ENCODE results near the gene MAN2A1.
A peak's percentile ranks its signal among the peaks of the same experiment; 100 is the strongest.

The MAN2A1 gene

DNA sequence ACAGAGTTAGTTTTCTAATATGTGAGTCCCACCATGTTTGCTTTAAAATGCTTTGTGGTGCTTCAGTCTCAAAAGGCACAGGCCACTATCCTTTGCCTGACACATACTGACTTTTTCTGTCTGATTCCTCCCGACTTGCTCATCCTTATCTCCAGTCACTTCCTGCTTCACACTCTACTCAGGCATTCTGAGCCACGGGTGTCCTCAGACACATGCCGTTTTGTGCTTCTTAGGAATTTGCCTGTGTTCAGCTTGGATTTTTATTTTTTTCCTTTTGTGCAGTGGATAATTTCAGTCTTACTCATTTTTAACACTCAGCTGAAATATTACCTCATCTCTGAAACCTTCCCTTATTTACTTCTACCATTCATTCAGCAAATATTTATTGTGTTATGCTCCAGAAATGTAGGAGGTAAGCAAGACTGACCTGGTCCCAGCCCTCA is 54.1 kb downstream of the MAN2A1 start:
- TF ChIP-seq RARB (CRISPR knock-in tag; IDR thresholded peaks at IDR 0.05) (no peak), ZNF8 (CRISPR knock-in tag; IDR thresholded peaks at IDR 0.05) (no peak), TOX (CRISPR knock-in tag; IDR thresholded peaks at IDR 0.05; ENCODE audit: borderline replicate concordance) (no peak), CREB5 (CRISPR knock-in tag; IDR thresholded peaks at IDR 0.05; ENCODE audit: low read depth) (peak; percentile 38; the same call in 1 of the 2 replicates), ISL1 (CRISPR knock-in tag; IDR thresholded peaks at IDR 0.05) (peak; percentile 24; the same call in 1 of the 2 replicates)
- TF ChIP-seq, protein P1, sequence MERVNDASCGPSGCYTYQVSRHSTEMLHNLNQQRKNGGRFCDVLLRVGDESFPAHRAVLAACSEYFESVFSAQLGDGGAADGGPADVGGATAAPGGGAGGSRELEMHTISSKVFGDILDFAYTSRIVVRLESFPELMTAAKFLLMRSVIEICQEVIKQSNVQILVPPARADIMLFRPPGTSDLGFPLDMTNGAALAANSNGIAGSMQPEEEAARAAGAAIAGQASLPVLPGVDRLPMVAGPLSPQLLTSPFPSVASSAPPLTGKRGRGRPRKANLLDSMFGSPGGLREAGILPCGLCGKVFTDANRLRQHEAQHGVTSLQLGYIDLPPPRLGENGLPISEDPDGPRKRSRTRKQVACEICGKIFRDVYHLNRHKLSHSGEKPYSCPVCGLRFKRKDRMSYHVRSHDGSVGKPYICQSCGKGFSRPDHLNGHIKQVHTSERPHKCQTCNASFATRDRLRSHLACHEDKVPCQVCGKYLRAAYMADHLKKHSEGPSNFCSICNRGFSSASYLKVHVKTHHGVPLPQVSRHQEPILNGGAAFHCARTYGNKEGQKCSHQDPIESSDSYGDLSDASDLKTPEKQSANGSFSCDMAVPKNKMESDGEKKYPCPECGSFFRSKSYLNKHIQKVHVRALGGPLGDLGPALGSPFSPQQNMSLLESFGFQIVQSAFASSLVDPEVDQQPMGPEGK (CRISPR knock-in tag; IDR thresholded peaks at IDR 0.05; ENCODE audit: borderline replicate concordance): no peak
- ATAC-seq: peak; percentile 79

DNA sequence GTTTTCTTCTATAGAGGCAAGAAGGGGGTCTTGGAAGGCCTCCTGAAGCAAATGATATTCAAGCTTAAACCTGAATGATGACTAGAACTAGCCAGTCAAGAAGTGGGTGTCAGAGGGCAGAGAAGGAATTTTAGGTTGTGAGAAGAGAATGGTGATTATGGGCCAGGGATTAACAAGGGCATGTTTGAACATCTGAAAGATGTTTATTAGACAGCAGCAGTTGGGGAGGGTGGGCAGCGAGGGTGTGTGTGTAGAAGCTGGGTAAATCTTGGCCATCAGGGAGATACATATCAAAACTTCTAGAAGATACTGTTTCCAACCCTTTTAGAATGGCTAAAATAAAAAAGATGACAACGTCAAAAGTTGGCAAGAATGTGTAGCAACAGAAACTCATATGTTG is 54.5 kb downstream of the MAN2A1 start:
- TF ChIP-seq ZNF70 (CRISPR knock-in tag; IDR thresholded peaks at IDR 0.05) (no peak), ZFP3 (CRISPR knock-in tag; IDR thresholded peaks at IDR 0.05) (no peak), CSDC2 (CRISPR knock-in tag; IDR thresholded peaks at IDR 0.05) (no peak), BACH2 (CRISPR knock-in tag; IDR thresholded peaks at IDR 0.05; ENCODE audit: borderline replicate concordance) (no peak), OSR1 (CRISPR knock-in tag; IDR thresholded peaks at IDR 0.05) (no peak), ZFP30 (CRISPR knock-in tag; IDR thresholded peaks at IDR 0.05) (no peak), CSRNP3 (CRISPR knock-in tag; IDR thresholded peaks at IDR 0.05) (no peak), ZC3H10 (CRISPR knock-in tag; IDR thresholded peaks at IDR 0.05) (no peak), CREB5 (CRISPR knock-in tag; IDR thresholded peaks at IDR 0.05; ENCODE audit: low read depth) (no peak), SNAI2 (CRISPR knock-in tag; IDR thresholded peaks at IDR 0.05) (no peak)
- TF ChIP-seq, protein P2, sequence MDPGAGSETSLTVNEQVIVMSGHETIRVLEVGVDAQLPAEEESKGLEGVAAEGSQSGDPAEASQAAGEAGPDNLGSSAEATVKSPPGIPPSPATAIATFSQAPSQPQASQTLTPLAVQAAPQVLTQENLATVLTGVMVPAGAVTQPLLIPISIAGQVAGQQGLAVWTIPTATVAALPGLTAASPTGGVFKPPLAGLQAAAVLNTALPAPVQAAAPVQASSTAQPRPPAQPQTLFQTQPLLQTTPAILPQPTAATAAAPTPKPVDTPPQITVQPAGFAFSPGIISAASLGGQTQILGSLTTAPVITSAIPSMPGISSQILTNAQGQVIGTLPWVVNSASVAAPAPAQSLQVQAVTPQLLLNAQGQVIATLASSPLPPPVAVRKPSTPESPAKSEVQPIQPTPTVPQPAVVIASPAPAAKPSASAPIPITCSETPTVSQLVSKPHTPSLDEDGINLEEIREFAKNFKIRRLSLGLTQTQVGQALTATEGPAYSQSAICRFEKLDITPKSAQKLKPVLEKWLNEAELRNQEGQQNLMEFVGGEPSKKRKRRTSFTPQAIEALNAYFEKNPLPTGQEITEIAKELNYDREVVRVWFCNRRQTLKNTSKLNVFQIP (CRISPR knock-in tag; IDR thresholded peaks at IDR 0.05; ENCODE audit: borderline replicate concordance, low read depth): no peak
- TF ChIP-seq, protein P3, sequence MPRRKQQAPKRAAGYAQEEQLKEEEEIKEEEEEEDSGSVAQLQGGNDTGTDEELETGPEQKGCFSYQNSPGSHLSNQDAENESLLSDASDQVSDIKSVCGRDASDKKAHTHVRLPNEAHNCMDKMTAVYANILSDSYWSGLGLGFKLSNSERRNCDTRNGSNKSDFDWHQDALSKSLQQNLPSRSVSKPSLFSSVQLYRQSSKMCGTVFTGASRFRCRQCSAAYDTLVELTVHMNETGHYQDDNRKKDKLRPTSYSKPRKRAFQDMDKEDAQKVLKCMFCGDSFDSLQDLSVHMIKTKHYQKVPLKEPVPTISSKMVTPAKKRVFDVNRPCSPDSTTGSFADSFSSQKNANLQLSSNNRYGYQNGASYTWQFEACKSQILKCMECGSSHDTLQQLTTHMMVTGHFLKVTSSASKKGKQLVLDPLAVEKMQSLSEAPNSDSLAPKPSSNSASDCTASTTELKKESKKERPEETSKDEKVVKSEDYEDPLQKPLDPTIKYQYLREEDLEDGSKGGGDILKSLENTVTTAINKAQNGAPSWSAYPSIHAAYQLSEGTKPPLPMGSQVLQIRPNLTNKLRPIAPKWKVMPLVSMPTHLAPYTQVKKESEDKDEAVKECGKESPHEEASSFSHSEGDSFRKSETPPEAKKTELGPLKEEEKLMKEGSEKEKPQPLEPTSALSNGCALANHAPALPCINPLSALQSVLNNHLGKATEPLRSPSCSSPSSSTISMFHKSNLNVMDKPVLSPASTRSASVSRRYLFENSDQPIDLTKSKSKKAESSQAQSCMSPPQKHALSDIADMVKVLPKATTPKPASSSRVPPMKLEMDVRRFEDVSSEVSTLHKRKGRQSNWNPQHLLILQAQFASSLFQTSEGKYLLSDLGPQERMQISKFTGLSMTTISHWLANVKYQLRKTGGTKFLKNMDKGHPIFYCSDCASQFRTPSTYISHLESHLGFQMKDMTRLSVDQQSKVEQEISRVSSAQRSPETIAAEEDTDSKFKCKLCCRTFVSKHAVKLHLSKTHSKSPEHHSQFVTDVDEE (CRISPR knock-in tag; IDR thresholded peaks at IDR 0.05): no peak
- ATAC-seq: no peak

DNA sequence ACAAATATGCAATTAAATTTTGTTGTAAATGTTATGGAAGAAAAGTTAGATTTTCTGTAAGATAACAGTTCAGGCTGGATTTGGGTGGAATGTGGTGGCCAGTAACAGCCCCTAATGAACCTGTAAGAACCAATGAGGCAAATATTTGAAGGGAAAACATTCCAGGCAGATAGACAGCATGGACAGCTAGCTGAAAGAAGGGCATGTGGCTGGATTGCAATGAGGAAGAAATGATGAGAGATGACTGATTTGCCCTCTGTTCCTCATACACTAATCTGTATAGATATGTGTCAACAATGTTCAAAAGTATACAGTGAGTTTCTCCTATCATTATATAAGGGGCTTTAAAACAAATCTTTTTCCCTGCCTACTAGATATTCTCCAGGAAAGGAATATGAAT is 58.8 kb downstream of the MAN2A1 start:
- no peak for TF ChIP-seq ISL1 (CRISPR knock-in tag; IDR thresholded peaks at IDR 0.05)

DNA sequence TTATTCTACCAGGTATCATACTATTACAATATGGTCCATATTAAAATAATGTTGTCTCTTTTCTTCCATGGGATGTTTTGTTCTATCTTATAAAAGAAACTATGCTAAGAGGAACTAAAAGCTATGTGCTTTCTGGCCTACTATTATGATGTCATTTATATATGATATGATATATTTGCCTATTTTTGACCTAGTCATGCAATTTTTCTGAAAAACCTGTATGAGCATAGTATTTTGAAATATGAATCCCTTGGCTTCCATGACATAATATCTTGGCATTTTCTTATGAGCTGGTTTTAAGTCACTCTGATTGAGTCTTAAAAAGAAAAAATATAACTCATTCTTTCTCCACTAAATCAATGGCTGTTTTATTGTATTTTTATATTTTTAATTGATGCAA is 60.7 kb downstream of the MAN2A1 start:
- no peak for ATAC-seq
- no peak for TF ChIP-seq ZNF565 (CRISPR knock-in tag; conservative IDR thresholded peaks at IDR 0.05; ENCODE audit: low read depth)
- TF ChIP-seq SNAI2 (CRISPR knock-in tag; IDR thresholded peaks at IDR 0.05): no peak
- TF ChIP-seq BACH2 (CRISPR knock-in tag; IDR thresholded peaks at IDR 0.05; ENCODE audit: borderline replicate concordance): no peak
- no peak for TF ChIP-seq ZNF8 (CRISPR knock-in tag; IDR thresholded peaks at IDR 0.05)
- TF ChIP-seq PPARA (CRISPR knock-in tag; IDR thresholded peaks at IDR 0.05; ENCODE audit: borderline replicate concordance): no peak
- TF ChIP-seq ZC3H10 (CRISPR knock-in tag; IDR thresholded peaks at IDR 0.05): no peak
- no peak for TF ChIP-seq CREB5 (CRISPR knock-in tag; IDR thresholded peaks at IDR 0.05; ENCODE audit: low read depth)
- TF ChIP-seq, protein P2 (CRISPR knock-in tag; IDR thresholded peaks at IDR 0.05; ENCODE audit: borderline replicate concordance, low read depth): no peak
- TF ChIP-seq ZFP3 (CRISPR knock-in tag; IDR thresholded peaks at IDR 0.05): no peak
- no peak for TF ChIP-seq ZNF70 (CRISPR knock-in tag; IDR thresholded peaks at IDR 0.05)
- TF ChIP-seq ARNTL (CRISPR knock-in tag; IDR thresholded peaks at IDR 0.05; ENCODE audit: borderline replicate concordance, low read depth): no peak
- no peak for TF ChIP-seq TCF4 (CRISPR knock-in tag; IDR thresholded peaks at IDR 0.05; ENCODE audit: borderline replicate concordance)

More for the DNA sequence above, 58.8 kb downstream of the MAN2A1 start:
- peak; percentile 14; the same call in 2 of the 3 replicates for ATAC-seq
